Ramos (cell line): ENCODE results near the gene TNC.

Source experiments
- in situ Hi-C: fragments of 300-500 bp; cut with MboI; formaldehyde crosslinking; loops from one replicate; pipeline ENCODE4 v1.14.3; 2022; ENCODE audit warnings: low sequenced_read_pairs; ENCODE audit not compliant: unreplicated experiment

Gene TNC

GRCh38 chr9:115058684-115059315, 59.2 kb downstream of the TNC start:
- in situ Hi-C loops = no loop called here

DNA sequence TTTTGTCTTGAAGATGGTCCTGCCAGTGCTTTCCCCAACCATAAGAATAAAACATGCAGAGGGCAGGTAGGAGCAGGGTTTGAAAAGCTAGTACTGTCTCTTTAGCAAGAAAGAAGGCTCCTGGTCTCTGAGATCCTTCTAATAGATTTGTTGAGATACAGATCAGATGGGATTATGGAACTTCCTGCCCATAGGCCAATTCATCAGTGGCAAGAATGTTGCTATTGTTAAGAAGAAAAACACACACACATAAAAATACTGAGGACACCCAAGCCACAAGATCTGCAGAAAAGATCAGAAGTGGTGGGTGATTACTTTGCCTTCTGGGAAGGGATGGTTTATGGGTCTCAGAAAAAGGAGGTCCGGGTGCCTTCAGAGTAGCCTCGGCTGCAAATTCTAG, 59.8 kb downstream of the TNC start:
- in situ Hi-C loops = no loop called here

- in situ Hi-C loops = no loop called here
These were observed 60.4 kb downstream of the TNC start for GRCh38 chr9:115057559-115057958.

- in situ Hi-C loops = no loop called here
These were observed 67.9 kb downstream of the TNC start for GRCh38 chr9:115050002-115050490.

DNA sequence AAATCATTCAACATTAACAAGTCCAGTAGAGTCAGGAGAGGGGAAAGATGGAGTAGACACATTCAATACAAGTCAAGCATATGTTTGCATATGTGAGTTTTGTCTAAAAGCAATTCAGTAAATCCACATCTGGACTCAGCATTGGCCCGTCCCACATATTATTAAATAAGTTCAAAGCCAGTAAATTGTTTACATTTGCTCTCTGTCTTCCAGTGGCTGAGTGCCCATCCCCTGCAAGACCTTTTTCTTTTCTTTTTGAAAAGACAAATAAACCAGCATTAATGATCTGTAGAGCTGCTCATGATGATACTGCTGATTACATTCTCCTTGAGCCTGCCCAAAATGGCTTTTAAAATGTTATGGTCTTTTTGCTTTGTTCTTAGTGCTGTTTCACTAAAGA, 71.1 kb downstream of the TNC start:
- in situ Hi-C loops = no loop called here

DNA sequence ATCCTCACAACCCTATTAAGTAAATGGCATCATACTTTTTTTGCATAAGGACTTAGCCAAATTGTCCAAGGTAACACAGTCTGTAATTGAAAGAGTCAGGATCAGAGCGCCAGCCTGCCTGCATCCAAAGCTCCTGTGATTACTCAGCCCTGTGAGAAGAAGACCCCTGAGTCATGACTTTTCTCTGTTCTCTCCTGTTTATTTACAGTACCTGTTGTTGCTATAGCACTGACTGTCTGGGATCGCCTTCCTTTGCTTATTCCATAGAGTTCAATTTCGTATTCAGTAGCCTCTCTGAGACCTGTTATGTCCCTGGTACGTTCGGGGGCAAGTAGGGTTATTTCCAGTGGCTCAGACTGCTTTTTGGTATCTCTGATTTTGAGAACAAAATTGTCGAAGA, 71.8 kb downstream of the TNC start:
- in situ Hi-C loops = no loop called here

DNA sequence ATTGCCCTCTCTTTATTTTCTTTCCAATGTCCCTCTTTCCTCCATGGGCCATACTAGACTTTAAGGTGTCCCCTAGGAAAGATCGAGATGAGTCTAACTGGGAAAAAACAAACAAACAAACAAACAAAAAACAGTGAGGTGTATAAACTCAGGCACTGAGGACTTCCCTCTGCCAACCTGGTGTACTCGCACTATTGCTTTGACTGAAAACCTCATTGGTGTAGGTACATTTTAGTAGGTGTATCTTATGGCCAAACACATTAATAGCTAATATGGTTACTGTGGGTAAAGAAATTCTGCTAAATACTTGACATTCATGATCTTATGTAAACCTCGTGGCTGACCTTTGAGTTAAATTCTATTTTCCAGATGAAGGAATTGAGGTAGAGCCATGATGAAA, 74.3 kb downstream of the TNC start:
- in situ Hi-C loops = no loop called here

- in situ Hi-C loops = no loop called here
These were observed 75.0 kb downstream of the TNC start for GRCh38 chr9:115042781-115043509.

DNA sequence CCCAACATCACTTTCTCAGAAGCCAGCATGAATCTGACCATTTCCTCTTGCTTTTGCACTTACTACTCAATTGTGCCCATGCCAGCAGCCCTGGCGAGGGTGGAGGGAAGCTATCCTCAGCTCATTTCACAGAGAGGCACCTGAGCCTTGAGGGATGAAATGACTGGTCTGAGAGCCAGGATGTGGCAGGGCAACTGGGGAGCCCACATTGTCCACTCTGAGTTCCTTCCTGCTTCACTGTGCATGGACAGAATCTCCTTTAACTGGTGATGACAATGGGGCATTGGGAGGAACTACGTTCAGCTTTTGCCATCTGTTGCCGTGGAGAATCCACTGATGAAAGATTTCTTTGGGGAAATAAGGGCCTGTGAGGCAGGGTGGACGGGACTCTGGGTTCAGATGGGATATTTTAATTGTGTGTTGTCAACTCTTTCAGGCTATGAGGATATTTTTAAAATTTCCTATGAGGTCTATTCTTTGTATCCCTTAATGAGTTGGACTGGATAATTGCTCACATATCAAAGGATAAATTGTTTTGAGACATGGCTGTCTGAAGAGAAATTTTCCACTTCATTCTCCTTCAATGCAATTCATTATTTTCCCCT, 78.3 kb downstream of the TNC start:
- in situ Hi-C loops = no loop called here

DNA sequence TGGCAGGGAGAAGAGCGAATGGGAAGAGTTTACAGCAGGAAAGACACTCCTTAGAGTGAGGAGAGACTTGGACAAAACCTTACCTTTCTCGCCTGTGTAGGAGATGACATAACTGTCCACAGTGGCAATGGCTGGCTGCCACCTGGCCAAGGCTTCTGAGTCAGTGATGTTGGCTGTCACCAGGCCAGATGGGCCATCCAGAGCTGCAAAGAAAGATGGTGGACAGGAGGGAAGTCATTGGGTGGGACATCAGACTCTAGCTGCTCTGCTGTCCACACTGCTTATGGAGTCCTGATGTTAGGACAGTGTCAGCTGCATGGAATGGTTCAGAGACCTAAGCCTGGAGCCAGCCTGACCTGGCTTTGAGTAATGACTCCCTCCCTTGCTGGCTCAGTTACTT, 79.8 kb downstream of the TNC start:
- in situ Hi-C loops = no loop called here

DNA sequence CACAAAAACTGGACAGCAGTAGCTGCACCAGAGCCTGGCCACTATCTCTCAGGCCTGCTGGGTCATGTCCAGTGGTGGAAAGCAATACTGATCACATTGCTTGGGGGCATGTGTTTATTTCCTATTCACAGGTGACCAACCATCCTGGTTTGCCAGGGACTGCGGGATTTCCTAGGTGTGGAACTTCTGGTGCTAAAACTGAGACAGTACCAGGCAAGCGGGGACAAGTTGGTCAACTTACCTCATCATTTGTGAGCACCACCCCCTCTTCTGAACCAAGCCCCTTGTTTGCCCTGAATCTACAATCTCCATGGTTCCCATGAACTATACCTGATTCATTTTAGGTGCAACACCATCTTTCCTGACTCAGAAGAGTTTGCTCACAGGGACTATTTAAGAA, 81.3 kb downstream of the TNC start:
- in situ Hi-C loops = no loop called here

DNA sequence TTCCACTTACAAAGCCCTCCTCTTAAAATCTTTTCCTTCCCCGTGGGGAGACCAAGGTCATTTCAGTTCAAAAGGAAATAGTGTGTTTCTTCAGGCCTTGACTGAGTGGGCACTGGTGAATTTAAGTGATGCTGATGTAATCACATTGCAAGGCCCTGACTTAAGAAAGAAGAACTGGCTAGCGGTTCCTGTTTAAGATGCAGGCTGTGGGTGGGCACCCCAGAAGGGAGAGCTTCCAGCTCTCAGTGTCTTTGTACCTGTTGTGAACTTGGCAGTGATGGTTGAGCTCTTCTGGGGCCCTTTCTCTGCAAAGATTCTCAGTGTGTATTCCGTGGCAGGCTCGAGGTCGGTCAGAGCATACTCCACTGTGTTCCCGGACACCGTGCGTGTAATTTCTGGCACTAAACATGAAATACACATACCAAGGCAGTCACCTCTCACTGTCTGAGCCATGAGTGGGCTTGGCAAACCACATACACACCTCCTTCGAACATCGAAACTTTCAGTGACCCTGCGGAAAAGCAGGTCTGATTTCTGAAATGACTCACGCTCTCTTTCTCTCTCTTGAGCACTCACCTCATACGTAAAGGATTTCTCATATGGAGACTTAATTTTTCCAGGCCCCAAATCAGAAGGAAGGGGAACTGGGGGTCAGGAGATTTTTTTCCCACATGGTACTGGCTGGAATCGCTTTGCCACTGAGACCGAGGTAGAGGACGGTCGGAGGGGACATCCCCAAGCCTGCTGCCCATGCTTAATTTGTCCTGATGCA, 81.9 kb downstream of the TNC start:
- in situ Hi-C loops = no loop called here

- in situ Hi-C loops = no loop called here
These were observed 83.2 kb downstream of the TNC start for GRCh38 chr9:115034801-115035200.

- in situ Hi-C loops = no loop called here
These were observed 84.2 kb downstream of the TNC start for GRCh38 chr9:115033800-115034199.

- in situ Hi-C loops = no loop called here
These were observed 85.7 kb downstream of the TNC start for GRCh38 chr9:115032296-115032695.

DNA sequence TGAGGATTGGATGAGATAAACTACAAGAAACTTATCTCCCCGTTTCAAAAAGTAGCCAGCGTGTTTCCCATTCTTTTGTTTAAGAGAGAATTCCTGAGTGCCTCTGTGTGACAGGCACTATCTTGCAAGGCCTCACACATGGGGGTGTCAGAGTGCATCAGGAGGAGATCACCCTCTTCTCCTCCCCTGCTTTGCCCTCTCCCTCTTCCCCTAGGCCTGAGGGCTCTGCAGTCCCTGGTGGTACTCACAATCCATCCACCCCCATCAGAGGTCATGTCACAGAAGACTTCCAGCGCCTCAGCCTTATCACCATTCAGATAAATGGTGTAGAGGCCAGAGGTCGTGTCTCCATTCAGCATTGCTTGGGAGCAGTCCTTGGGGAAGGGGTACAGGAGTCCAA, 88.0 kb downstream of the TNC start:
- in situ Hi-C loops = no loop called here

- in situ Hi-C loops = no loop called here
These were observed 92.2 kb downstream of the TNC start for GRCh38 chr9:115025721-115026120.

GRCh38 chr9:115024925-115025535, 92.9 kb downstream of the TNC start:
- in situ Hi-C loops = no loop called here

- in situ Hi-C loops = no loop called here
These were observed 95.1 kb downstream of the TNC start for GRCh38 chr9:115022760-115023434.
